Cardiac fibroblast (primary cell): Measurements from ENCODE around the gene JARID2.

Source experiments
- DNase-seq, 2 donors: peaks; one replicate each; pipeline versions ENCODE4 v3.0.0 to v3.0.0-alpha.2; 2010; ENCODE audit warnings: low read depth in 2 of 2
- H3K4me3 ChIP-seq, 2 donors: replicated peaks in 1 of 2; 1 replicate in 1 of 2; 2 replicates in 1 of 2; pipeline ENCODE4 v1.5.1; 2011; ENCODE audit warnings: low read depth in 2 of 2, low read length in 2 of 2, mild to moderate bottlenecking in 2 of 2, moderate library complexity in 1 of 2
- CTCF ChIP-seq: IDR thresholded peaks from one replicate; pipeline ENCODE4 v1.5.1; 2011; ENCODE audit warnings: low read depth, mild to moderate bottlenecking, low read length, inconsistent platforms

Gene JARID2

GRCh38 chr6:15357782-15358181, 111.9 kb downstream of the JARID2 start:
- no peak for DNase-seq
- TF ChIP-seq CTCF = no peak
- H3K4me3 ChIP-seq = no peak overlapping the region

DNA sequence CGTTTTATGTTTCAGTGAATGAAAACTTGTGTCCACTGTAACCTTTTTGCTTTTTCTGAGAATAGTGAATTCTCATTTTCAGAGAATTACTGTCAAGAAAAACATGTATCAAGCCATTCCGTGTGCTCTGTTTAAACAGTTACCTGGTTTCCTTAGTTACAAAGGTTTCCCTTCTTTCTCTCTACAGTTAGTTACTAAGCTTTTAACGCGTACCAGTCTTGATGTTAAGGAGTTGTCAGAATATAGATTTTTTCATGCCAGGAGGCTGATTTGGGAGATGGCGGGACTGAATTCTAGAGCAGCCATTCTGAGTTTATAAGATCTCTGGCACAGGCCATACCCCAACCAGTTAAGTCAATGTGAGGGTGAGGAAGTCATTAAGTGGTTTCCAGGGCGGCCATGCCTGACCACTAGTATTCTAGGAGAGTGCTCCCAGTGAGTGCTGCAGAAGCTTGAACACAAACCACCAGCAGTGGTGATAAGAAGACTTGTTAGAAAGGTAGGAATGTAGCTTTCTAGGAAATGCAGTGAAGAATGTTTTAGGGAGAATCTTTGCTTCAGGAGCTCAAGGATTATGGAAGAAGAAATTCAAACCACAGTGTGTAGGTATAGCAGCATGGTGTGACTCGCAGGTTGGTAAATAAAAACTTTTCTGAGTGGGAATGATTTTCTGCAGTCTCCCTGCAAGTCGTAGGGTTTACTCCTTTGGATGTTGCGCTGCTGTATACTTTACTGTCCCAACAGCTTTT, 112.9 kb downstream of the JARID2 start:
- no peak overlapping the region for H3K4me3 ChIP-seq
- DNase-seq = peak in 1 of 2 donors; percentile 42
- TF ChIP-seq CTCF = no peak

- H3K4me3 ChIP-seq = no peak overlapping the region
- TF ChIP-seq CTCF = no peak
- peak in 1 of 2 donors; percentile 39 for DNase-seq
These were observed 113.5 kb downstream of the JARID2 start for GRCh38 chr6:15359335-15359862.

GRCh38 chr6:15360300-15360699, 114.4 kb downstream of the JARID2 start:
- DNase-seq = no peak
- TF ChIP-seq CTCF = no peak
- H3K4me3 ChIP-seq = no peak overlapping the region

- no peak for DNase-seq
- no peak for TF ChIP-seq CTCF
These were observed 115.3 kb downstream of the JARID2 start for GRCh38 chr6:15361197-15361596.

DNA sequence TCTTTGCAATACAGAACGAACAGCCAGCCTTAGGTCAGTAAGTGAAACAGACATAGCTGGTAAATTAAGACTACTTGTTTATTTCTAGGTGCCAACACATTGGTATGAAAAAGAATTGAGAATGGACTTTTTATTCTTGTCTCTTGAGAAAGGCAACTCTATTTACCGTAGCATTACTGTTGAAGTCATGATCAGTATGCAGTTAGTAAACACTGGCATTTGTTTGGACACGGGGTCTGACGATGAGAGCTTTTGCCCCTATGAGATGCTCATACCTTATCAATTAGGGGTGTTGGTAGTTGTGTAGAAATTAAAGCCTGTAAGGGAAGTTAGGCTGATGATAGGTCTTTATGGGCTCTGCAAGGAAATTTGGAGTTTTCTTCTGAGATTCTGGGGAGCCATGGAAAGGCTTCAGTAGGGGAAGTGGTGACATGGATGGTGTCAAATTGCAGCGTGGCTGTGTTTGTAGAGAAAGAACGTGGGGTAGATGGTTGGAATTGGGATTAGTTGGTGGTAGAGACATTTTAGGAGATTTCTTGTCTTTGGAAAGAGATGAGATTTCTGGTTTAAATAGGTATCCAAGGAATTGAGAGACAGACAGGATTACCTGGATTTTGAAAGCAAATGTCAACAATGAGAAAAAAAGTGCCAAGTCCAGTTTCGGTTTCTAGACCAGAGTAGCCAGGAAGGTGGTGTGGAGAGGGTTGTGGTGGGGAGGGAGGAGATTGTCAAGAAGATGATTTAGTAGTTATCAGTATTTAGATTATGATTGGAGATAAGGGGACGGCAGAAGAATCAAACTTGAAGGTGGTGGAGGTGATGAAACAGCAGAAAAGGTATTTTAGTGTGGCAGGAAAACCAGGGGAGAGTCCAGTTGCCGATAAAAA, 116.6 kb downstream of the JARID2 start:
- DNase-seq = no peak
- no peak overlapping the region for H3K4me3 ChIP-seq
- TF ChIP-seq CTCF = no peak

More at GRCh38 chr6:15361197-15361596, 115.3 kb downstream of the JARID2 start:
- no peak overlapping the region for H3K4me3 ChIP-seq
